Keratinocyte (primary cell): Measurements from ENCODE around the gene CRYM. TPM values are rescaled to one million over a fixed set of nuclear protein-coding genes. Genes with fewer than 3 reads are reported as not detected.
"Not testable (repeated sequence)": the region's sequence is repeated elsewhere in the genome, so short reads cannot be mapped to it uniquely, and the experiment has no call there.

Experiments used
- DNase-seq: peaks from one replicate; pipeline ENCODE4 v3.0.0-alpha.2; 2011; ENCODE audit warnings: low read depth, missing footprints, low spot score
- FAIRE-seq: peaks from 2 replicates; lab custom pipeline; 2011; peaks lifted over from hg19 to GRCh38; lab: Jason Lieb, UNC
- H2AFZ ChIP-seq: 2 replicates; pipeline ENCODE4 v1.6.0; 2012; ENCODE audit warnings: low read length, control low read depth, inconsistent platforms; ENCODE audit not compliant: control insufficient read depth
- H3K27ac ChIP-seq: 2 replicates; pipeline ENCODE4 v1.5.1; 2011; ENCODE audit warnings: low read length; ENCODE audit not compliant: control insufficient read depth, insufficient read depth
- H3K27me3 ChIP-seq: 3 replicates; pipeline ENCODE4 v1.6.0; 2011; ENCODE audit warnings: low read length; ENCODE audit not compliant: control insufficient read depth, insufficient read depth; ENCODE audit errors: extremely low read depth
- H3K36me3 ChIP-seq, 2 experiments: 2 replicates in 1 of 2; 3 replicates in 1 of 2; pipeline ENCODE4 v1.5.1; 2011; ENCODE audit warnings: low read length in 2 of 2, mild to moderate bottlenecking in 1 of 2; ENCODE audit not compliant: control insufficient read depth in 2 of 2, insufficient read depth in 2 of 2; ENCODE audit errors: extremely low read depth in 1 of 2
- H3K4me1 ChIP-seq: 3 replicates; pipeline ENCODE4 v1.5.1; 2011; ENCODE audit warnings: low read length; ENCODE audit not compliant: control insufficient read depth, insufficient read depth; ENCODE audit errors: extremely low read depth
- H3K4me2 ChIP-seq: 3 replicates; pipeline ENCODE4 v1.6.0; 2011; ENCODE audit warnings: low read depth, low read length; ENCODE audit not compliant: control insufficient read depth, insufficient read depth; ENCODE audit errors: extremely low read depth
- H3K4me3 ChIP-seq, 3 experiments: fragments of 200-600 bp in 1 of 3; sonication (generic) in 1 of 3; 2 replicates in 2 of 3; 3 replicates in 1 of 3; pipeline ENCODE4 v1.5.1; 2011 to 2016; ENCODE audit warnings: low read length in 3 of 3, mild to moderate bottlenecking in 3 of 3, control low read depth in 2 of 3, inconsistent platforms in 1 of 3, low read depth in 1 of 3, mixed read lengths in 1 of 3, mixed run types in 1 of 3, moderate library complexity in 1 of 3; ENCODE audit not compliant: control insufficient read depth in 2 of 3, insufficient read depth in 2 of 3; ENCODE audit errors: extremely low read depth in 1 of 3
- H3K79me2 ChIP-seq: 2 replicates; pipeline ENCODE4 v1.6.0; 2012; ENCODE audit warnings: low read length; ENCODE audit not compliant: control insufficient read depth, insufficient read depth
- H3K9ac ChIP-seq: 3 replicates; pipeline ENCODE4 v1.6.0; 2011; ENCODE audit warnings: low read length; ENCODE audit not compliant: control insufficient read depth, insufficient read depth; ENCODE audit errors: extremely low read depth
- H3K9me1 ChIP-seq: 3 replicates; pipeline ENCODE4 v1.6.0; 2011; ENCODE audit warnings: low read length; ENCODE audit not compliant: control insufficient read depth, insufficient read depth; ENCODE audit errors: extremely low read depth
- H3K9me3 ChIP-seq: 2 replicates; pipeline ENCODE4 v1.5.1; 2012; ENCODE audit warnings: low read depth, low read length; ENCODE audit not compliant: control insufficient read depth
- H4K20me1 ChIP-seq: 3 replicates; pipeline ENCODE4 v1.6.0; 2011; ENCODE audit warnings: low read length; ENCODE audit not compliant: control insufficient read depth, insufficient read depth; ENCODE audit errors: extremely low read depth
- CTCF ChIP-seq, 3 experiments: IDR thresholded peaks in 1 of 3; conservative IDR thresholded peaks in 1 of 3; optimal IDR thresholded peaks in 1 of 3; 2 replicates in 2 of 3; 3 replicates in 1 of 3; pipeline versions ENCODE3 to v1.5.1; 2011; ENCODE audit warnings: low read length in 3 of 3, mild to moderate bottlenecking in 3 of 3, moderate library complexity in 2 of 3, control low read depth in 1 of 3, inconsistent platforms in 1 of 3; ENCODE audit not compliant: insufficient read depth in 2 of 3; ENCODE audit errors: extremely low read depth in 1 of 3
- EZH2 ChIP-seq: IDR thresholded peaks from one replicate; pipeline ENCODE4 v1.6.1; 2012; ENCODE audit warnings: inconsistent platforms, mild to moderate bottlenecking, low read length, moderate library complexity
- dilution Hi-C: fragments of 300-500 bp; cut with MboI; formaldehyde crosslinking; loops from one replicate; pipeline ENCODE4 v1.7.0; 2020; ENCODE audit warnings: low sequenced_read_pairs; ENCODE audit not compliant: extremely low pct_ligation_motif_present
- polyA plus RNA-seq, 5 experiments: library from polyadenylated mRNA; depleted of rRNA in 3 of 5; stranded (reverse) in 3 of 5; stranded (forward) in 1 of 5; unstranded in 1 of 5; fragments of >200 nt; gene quantifications; 1 replicate in 1 of 5; 2 replicates in 3 of 5; 3 replicates in 1 of 5; pipeline versions ENCODE4 v1.2.1 to v1.2.3, GENCODE V29; 2011 to 2012; ENCODE audit warnings: missing spikeins in 2 of 5, low read depth in 1 of 5, low replicate concordance in 1 of 5

The CRYM gene
- polyA plus RNA-seq, 1 donor (not counting 4 experiments of a cell fraction or from before 2014, with no cell fraction given), result 0.18 TPM

DNA sequence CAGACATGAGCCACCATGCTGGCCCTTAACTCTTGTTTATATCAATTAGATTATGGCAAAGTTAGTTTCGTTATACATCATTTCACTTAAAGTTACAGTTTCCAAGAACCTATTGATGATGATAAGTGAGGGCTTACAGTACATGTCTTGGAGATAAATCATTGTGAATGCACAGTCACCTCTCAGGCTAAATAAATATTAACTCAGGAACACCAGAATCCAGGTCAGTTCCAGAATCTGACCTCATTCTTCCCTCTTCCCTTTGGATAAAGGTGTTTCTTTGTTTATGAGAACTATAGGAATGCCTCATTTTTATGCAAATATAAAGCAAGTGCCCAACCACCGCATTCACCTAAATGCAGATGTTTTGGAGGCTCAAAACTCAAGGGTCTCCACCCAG is 48.4 kb upstream of the CRYM start:
- H3K4me1 ChIP-seq, result no peaks in the 10 kb centered on the region
- FAIRE-seq, result no peak
- H3K9me3 ChIP-seq, result no peaks in the 10 kb centered on the region
- H3K27me3 ChIP-seq, result no peaks in the 10 kb centered on the region
- no peak for DNase-seq
- dilution Hi-C loops, result no loop called here
- no peak overlapping the region for H3K27ac ChIP-seq
- H3K36me3 ChIP-seq, result no peaks in the 10 kb centered on the region
- H3K4me2 ChIP-seq, result no peak overlapping the region
- H3K9ac ChIP-seq, result no peak overlapping the region
- TF ChIP-seq CTCF (optimal IDR thresholded peaks at IDR 0.05 in 1 of 3, IDR thresholded peaks at IDR 0.05 in 1 of 3, conservative IDR thresholded peaks at IDR 0.05 in 1 of 3; ENCODE audit: extremely low read depth in 1 of 3, insufficient read depth in 2 of 3, low read length in 3 of 3) (no peak), EZH2 (no peak)
- H3K4me3 ChIP-seq, result no peak overlapping the region
- H3K79me2 ChIP-seq, result no peaks in the 10 kb centered on the region
- H2AFZ ChIP-seq, result no peak overlapping the region
- no peaks in the 10 kb centered on the region for H3K9me1 ChIP-seq
- H4K20me1 ChIP-seq, result no peaks in the 10 kb centered on the region

DNA sequence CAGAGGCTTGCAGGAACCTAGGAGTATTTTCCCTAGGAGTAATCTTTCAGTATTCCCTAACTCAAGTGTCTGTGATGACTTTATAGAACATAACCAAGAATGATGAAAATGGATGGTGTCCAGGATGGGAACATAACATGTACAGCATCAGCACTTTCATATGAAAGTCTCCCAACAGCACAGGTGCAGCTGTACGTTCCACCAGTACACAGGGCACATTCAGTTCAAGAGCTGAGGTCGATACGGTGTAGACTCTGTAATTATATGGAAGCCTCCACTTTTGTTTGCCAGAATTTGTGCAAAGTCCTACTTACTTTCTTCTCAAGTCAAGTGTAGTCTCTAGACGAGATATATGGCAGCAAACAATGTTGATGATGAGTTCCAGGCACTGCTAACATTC is 46.2 kb upstream of the CRYM start:
- DNase-seq, result no peak
- Histone ChIP-seq H3K4me3 (no peak overlapping the region), H3K27me3 (no peaks in the 10 kb centered on the region)

DNA sequence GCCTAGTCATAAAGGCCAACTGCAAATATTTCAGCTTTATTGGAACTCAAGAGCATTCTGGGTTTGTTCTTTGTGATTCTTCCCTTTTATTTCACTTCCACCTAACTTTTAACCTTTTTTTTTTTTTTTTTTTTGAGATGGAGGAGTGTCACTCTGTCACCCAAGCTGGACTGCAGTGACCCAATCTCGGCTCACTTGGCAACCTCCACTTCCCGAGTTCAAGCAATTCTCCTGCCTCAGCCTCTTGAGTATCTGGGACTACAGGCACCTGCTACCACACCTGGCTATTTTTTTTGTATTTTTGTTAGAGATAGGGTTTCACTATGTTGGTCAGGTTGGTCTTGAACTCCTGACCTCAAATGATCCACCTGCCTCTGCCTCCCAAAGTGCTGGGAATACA is 44.2 kb upstream of the CRYM start:
- DNase-seq, H3K9me3 ChIP-seq, H4K20me1 ChIP-seq, H3K27me3 ChIP-seq, dilution Hi-C loops, H3K4me2 ChIP-seq, H3K79me2 ChIP-seq, H3K4me3 ChIP-seq, H3K4me1 ChIP-seq, H3K36me3 ChIP-seq, H3K9ac ChIP-seq, H3K9me1 ChIP-seq, H3K27ac ChIP-seq, H2AFZ ChIP-seq, FAIRE-seq: not testable (repeated sequence)

More for the DNA sequence above, 46.2 kb upstream of the CRYM start:
- no peak for FAIRE-seq
- Histone ChIP-seq H3K36me3 (peaks cover 0 to 4% of the 10 kb centered on the region in 2 experiments), H3K9me3 (no peaks in the 10 kb centered on the region), H3K4me1 (no peaks in the 10 kb centered on the region), H3K4me2 (no peak overlapping the region), H2AFZ (no peak overlapping the region), H3K9me1 (no peaks in the 10 kb centered on the region), H3K79me2 (no peaks in the 10 kb centered on the region), H3K9ac (no peak overlapping the region), H3K27ac (no peak overlapping the region), H4K20me1 (no peaks in the 10 kb centered on the region)
- dilution Hi-C loops, result no loop called here
- TF ChIP-seq CTCF (optimal IDR thresholded peaks at IDR 0.05 in 1 of 3, IDR thresholded peaks at IDR 0.05 in 1 of 3, conservative IDR thresholded peaks at IDR 0.05 in 1 of 3; ENCODE audit: extremely low read depth in 1 of 3, insufficient read depth in 2 of 3, low read length in 3 of 3), result no peak
